Stomach smooth muscle (tissue), 2 donors: Measurements from ENCODE around the gene BCL2.

Experiments
- H3K27ac ChIP-seq: one replicate; pipeline ENCODE4 v1.7.0; 2013; ENCODE audit warnings: mild to moderate bottlenecking, low read length, inconsistent platforms
- H3K27me3 ChIP-seq, 2 donors: one replicate each; pipeline ENCODE4 v1.7.0; 2013; ENCODE audit warnings: low read length in 2 of 2; ENCODE audit not compliant: insufficient read depth in 2 of 2, control insufficient read depth in 1 of 2
- H3K36me3 ChIP-seq, 2 donors: one replicate each; pipeline ENCODE4 v1.7.0; 2013; ENCODE audit warnings: low read length in 2 of 2; ENCODE audit not compliant: control insufficient read depth in 2 of 2, insufficient read depth in 2 of 2
- H3K4me1 ChIP-seq: one replicate; pipeline ENCODE4 v1.7.0; 2013; ENCODE audit warnings: low read length; ENCODE audit not compliant: control insufficient read depth, insufficient read depth
- H3K4me3 ChIP-seq, 2 donors: one replicate each; pipeline ENCODE4 v1.7.0; 2013; ENCODE audit warnings: low read length in 2 of 2
- H3K9ac ChIP-seq, 2 donors: one replicate each; pipeline ENCODE4 v1.7.0; 2013; ENCODE audit warnings: low read length in 2 of 2, mild to moderate bottlenecking in 1 of 2
- H3K9me3 ChIP-seq, 2 donors: one replicate each; pipeline ENCODE4 v1.7.0; 2013; ENCODE audit warnings: low read length in 2 of 2; ENCODE audit not compliant: control insufficient read depth in 2 of 2
- donor health status: healthy.
- donor health status: Pancreatic carcinoma.

Gene BCL2

DNA sequence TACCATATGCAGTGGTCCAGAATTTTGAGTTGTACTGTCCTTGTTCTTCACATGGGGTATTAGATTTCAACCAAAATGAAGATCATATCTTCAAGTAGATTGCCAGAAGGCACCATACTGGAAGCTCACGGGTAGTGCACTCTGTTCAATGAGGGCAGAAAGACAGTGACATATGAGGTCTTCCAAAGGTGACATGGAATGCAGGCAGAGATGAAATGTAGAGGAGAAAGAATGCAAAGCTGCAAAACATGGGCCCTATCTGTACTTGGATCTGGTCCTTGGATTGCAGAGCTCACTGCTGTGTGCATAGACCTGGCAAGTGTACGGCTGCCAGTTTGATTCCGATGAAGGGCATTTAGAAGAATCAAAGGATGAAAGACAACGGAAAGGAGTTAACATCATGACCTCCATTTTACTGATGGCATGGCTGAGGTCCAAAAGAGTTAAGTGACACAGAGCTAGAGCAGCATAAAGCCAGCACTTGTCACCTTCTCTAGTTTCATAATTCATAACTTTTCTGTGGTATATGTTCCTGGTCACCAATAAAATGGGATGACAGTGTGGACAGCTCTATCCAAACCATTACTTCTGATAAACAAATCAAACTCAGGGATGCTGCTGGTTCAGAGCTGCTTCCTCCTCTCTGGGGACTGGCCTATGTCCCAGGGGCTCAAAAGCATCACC lies 64.7 kb downstream of the BCL2 start:
- Histone ChIP-seq H3K27ac (no peak overlapping the region), H3K36me3 (no peaks in the 10 kb centered on the region), H3K4me3 (no peak overlapping the region), H3K4me1 (peaks cover 22% of the 10 kb centered on the region), H3K9ac (no peak overlapping the region), H3K9me3 (no peaks in the 10 kb centered on the region), H3K27me3 (no peaks in the 10 kb centered on the region)

DNA sequence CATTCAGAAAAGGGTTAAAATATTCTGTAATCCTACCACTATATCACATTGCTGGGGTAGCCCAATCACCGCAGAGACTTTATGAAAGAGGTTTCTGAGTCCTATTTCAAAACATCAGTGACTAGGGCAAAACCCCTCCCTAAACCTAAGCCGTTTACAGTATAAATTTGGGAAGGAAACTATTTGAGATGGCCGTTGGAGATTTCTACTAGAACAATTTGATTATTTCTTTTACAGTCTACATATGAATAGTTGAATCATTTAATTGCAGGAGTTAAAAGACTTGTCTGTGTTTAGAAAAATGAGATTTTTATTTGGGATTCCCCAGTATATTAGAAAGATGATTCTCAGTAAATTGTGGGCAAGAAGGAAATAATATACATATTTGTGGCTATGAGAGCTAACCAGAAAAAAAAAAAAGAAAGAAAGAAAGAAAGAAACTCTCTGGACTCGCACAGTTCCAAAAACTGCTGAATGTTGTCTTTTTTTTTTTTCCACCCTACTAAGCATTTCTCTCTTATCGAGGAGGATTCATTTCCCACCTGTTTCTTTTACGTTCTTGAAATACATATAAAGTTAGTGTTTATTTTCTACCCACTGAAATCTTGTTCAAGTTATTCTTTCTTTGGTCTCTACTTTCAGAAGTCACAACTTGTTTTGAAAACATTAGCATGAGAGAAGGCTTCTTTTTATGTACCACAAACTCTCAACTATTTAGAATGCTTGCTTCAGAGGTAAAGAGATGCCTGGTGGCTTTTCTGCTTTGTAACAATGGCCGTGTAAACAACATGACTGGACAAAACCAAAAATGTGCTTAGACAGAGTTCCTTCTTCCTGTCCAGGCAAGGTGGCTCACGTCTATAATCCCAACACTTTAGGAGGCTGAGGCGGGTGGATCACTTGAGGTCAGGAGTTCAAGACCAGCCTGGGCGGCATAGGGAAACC lies 65.9 kb downstream of the BCL2 start:
- H3K4me3 ChIP-seq: peak overlapping the region; percentile 58 to 68
- H3K9me3 ChIP-seq: no peaks in the 10 kb centered on the region
- peaks cover 16% of the 10 kb centered on the region for H3K4me1 ChIP-seq
- H3K36me3 ChIP-seq: no peaks in the 10 kb centered on the region
- peak overlapping the region; percentile 39 to 48 for H3K9ac ChIP-seq
- no peak overlapping the region for H3K27ac ChIP-seq
- no peaks in the 10 kb centered on the region for H3K27me3 ChIP-seq

DNA sequence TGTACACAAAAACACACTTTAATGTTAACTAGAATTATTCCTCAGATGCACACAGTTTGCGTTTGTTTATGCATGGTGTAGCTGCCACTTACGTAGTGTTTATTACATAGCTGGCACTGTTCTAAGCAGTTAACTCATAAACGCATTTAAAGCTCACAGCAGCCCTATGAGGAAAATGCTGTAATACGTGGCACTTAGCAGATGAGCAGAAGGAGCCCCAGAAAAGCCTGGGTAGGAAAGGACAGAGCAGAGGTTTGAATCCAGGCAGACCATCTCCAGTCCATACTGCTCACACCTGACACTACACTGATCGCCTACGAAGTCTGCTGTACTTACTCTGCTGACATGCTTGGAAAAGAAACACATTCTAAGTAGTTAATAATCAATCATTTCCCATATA lies 66.6 kb downstream of the BCL2 start:
- Histone ChIP-seq H3K9ac (peak overlapping the region; percentile 39 to 48), H3K4me3 (peak overlapping the region; percentile 58 to 68), H3K27ac (no peak overlapping the region), H3K9me3 (no peaks in the 10 kb centered on the region), H3K27me3 (no peaks in the 10 kb centered on the region), H3K4me1 (peaks cover 18% of the 10 kb centered on the region), H3K36me3 (no peaks in the 10 kb centered on the region)

DNA sequence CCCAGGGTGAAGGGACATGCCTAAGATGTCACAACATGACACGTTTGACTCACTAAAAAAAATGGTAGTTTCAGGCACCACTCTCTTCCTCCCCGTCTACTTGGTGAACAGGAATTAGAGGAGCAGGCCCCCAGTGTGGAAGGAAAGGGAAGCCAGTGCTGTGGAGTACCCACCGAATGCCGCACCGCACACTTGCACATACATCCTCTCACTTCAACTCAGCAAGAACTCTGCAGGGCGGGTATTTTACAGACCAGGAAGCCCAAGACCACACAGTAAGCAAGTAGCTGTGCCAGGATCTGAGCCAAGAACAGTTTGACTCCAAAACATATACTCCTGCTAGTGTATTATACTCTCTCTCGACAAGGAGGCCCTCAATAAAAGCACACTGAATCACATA lies 69.8 kb downstream of the BCL2 start:
- H3K4me3 ChIP-seq: no peak overlapping the region
- peak overlapping the region; percentile 18 for H3K27ac ChIP-seq
- H3K27me3 ChIP-seq: no peaks in the 10 kb centered on the region
- H3K36me3 ChIP-seq: no peaks in the 10 kb centered on the region
- no peaks in the 10 kb centered on the region for H3K9me3 ChIP-seq
- H3K9ac ChIP-seq: no peak overlapping the region
- peaks cover 16% of the 10 kb centered on the region for H3K4me1 ChIP-seq

DNA sequence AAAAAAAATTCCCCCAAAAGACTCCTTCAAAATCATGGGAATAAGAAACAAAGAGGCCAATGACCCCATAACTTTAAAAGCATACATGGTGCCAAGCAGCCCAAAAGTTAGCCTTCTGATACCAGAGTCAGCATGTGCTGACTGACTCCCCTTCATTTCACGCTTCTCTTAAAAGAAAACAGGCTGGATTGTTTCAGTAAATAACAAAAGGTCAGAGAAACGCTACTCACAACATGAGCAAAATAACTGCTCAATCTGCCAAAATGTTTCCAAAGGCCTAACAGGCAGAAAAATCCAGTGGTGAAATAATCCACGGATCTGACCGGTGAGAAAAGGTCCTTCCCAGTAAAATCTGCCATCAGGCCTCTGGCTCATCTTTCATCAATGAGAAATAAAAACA lies 71.6 kb downstream of the BCL2 start:
- peaks cover 11% of the 10 kb centered on the region for H3K4me1 ChIP-seq
- H3K9ac ChIP-seq: no peak overlapping the region

DNA sequence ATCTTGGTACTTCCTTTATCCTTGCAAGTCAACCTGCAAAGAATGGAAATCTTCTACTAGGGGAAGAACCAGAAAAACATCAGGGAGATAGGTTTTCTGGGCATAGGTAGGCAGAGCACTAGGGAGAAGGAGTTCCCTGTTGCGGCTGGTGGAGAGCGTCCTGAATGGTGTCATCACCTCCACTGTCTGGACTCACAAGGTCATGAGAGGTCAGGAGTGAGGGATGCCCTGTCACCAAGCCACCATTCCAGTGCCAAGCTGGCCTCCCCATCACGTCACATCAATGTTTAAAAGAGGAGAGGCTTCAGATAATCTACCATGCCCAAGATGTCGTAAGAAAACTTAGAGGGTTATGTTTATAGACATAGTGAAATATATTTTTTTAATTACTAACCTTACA lies 72.1 kb downstream of the BCL2 start:
- Histone ChIP-seq H3K36me3 (no peaks in the 10 kb centered on the region), H3K9me3 (no peaks in the 10 kb centered on the region), H3K4me3 (no peak overlapping the region), H3K27ac (peak overlapping the region; percentile 11), H3K4me1 (peaks cover 8% of the 10 kb centered on the region), H3K27me3 (no peaks in the 10 kb centered on the region), H3K9ac (no peak overlapping the region)

More for the DNA sequence above, 71.6 kb downstream of the BCL2 start:
- H3K36me3 ChIP-seq: no peaks in the 10 kb centered on the region
- no peaks in the 10 kb centered on the region for H3K9me3 ChIP-seq
- H3K27ac ChIP-seq: peak overlapping the region; percentile 11
- no peaks in the 10 kb centered on the region for H3K27me3 ChIP-seq
- H3K4me3 ChIP-seq: no peak overlapping the region

DNA sequence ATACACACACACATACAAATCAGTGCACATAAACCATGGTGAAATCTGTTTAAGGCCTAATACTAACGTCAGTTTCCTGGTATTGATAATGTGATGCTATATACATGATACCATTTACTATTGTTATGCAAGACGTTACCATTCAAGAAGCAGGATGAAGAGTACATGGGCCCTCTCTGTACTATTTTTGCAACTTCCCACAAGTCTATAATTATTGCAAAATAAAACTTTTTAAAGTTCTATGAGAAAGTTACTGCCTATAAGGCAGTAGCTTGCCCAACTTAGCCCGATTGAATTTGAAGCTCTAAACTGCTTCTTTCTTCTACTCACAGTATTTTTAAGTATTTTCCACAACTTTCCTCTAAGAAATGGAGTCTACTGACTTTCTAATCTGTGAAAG lies 74.0 kb downstream of the BCL2 start:
- H3K27ac ChIP-seq: no peak overlapping the region
- H3K36me3 ChIP-seq: no peaks in the 10 kb centered on the region
- H3K9me3 ChIP-seq: no peaks in the 10 kb centered on the region
- H3K4me3 ChIP-seq: no peak overlapping the region
- no peak overlapping the region for H3K9ac ChIP-seq
- H3K27me3 ChIP-seq: no peaks in the 10 kb centered on the region
- peaks cover 8% of the 10 kb centered on the region for H3K4me1 ChIP-seq

DNA sequence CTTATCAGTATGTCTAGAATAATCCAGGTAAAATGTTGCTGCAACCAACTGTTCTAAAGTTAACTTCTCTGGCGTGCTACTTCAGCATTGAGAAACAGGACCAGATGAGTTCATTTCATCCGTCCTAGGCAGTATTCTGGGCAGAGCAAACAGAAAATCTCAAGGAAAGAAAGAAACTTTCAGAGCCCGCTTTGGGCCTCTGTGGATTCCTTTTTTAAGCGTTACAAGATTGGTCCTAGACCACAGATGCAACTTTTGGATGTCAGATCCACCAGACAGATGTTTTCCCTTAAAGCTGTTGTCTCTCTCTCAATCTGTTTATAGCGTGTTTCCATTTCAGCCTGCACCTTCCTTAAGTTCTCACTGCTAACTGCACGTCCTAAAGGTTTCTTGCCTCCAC lies 75.0 kb downstream of the BCL2 start:
- Histone ChIP-seq H3K9me3 (no peaks in the 10 kb centered on the region), H3K9ac (no peak overlapping the region), H3K4me3 (no peak overlapping the region), H3K27ac (peak overlapping the region; percentile 18), H3K27me3 (no peaks in the 10 kb centered on the region), H3K36me3 (no peaks in the 10 kb centered on the region), H3K4me1 (peaks cover 3% of the 10 kb centered on the region)

DNA sequence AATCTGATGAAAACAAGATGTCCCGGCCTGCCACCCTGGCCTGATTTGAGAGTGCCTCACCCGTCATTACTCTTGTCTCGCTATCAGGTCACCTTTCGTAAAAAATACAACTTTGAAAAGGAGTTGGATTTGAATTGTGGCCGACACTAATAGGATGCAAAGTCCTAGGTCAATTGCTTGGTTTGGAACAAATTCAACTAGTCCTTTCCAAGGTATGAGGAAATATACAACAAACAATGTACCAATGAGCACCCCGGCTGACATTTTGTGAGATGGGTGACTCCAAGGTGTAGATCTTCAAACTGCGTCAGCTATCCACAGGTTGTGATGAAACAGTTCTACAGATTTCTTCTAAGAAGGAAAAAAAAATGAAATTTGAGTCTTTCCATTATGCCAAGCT lies 77.8 kb downstream of the BCL2 start:
- no peaks in the 10 kb centered on the region for H3K9me3 ChIP-seq
- peaks cover 19% of the 10 kb centered on the region for H3K4me1 ChIP-seq
- H3K36me3 ChIP-seq: no peaks in the 10 kb centered on the region
- no peak overlapping the region for H3K4me3 ChIP-seq
- no peak overlapping the region for H3K9ac ChIP-seq
- H3K27me3 ChIP-seq: no peaks in the 10 kb centered on the region
- H3K27ac ChIP-seq: no peak overlapping the region

DNA sequence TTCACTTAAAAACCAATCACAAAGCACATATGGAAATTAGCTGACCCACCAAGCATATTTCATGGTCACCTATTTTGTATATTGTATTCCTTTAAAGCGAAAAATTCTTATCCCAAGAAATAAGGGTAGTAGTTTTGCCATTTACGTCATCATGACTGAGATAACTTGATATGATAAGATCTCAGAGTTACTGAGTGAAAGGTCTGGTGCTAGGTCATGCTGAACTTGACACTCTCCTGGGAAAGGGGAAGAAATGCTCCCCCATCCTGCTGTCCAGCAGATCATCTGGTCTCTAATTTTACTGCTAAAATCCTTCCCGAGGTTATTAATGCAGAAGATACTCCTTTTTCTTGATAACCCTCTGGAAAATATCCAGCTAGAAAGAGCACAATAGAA lies 78.3 kb downstream of the BCL2 start:
- Histone ChIP-seq H3K4me1 (peaks cover 21% of the 10 kb centered on the region), H3K9me3 (no peaks in the 10 kb centered on the region), H3K27ac (no peak overlapping the region), H3K9ac (no peak overlapping the region), H3K4me3 (no peak overlapping the region), H3K36me3 (no peaks in the 10 kb centered on the region), H3K27me3 (no peaks in the 10 kb centered on the region)
